HG03103 (cell line): ENCODE data around the gene SAPCD2.

Experiments
- ATAC-seq: cut with Tn5 transposase; IDR thresholded peaks from one replicate; pipeline ENCODE4 v1.9.1; 2021; ENCODE audit warnings: low read depth; ENCODE audit not compliant: unreplicated experiment

The SAPCD2 gene

GRCh38 chr9:137082925-137083290, 12.6 kb upstream of the SAPCD2 start:
- ATAC-seq, result no peak

GRCh38 chr9:137082222-137082924, 12.0 kb upstream of the SAPCD2 start:
- no peak for ATAC-seq

GRCh38 chr9:137080260-137081122, 10.1 kb upstream of the SAPCD2 start:
- no peak for ATAC-seq

DNA sequence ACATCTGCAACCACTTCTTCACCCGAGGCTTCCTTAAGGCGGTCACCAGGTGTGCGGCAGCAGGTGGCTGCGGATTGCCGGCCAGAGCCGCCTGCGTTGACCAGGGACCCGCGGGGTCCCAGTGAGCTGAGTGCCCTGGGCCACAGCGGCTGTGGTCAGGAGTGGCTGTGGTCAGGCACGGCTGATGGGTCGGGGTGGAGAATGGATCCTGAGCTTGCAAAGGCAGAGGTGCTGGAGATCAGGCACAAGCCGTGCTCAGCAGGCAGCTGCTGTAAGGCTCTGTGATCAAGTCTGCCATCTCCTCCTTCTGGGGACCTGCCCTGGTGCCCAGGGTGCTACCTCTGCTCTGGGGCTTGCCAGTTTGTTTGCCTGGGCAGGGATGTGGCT, 9.0 kb upstream of the SAPCD2 start:
- ATAC-seq, result no peak

DNA sequence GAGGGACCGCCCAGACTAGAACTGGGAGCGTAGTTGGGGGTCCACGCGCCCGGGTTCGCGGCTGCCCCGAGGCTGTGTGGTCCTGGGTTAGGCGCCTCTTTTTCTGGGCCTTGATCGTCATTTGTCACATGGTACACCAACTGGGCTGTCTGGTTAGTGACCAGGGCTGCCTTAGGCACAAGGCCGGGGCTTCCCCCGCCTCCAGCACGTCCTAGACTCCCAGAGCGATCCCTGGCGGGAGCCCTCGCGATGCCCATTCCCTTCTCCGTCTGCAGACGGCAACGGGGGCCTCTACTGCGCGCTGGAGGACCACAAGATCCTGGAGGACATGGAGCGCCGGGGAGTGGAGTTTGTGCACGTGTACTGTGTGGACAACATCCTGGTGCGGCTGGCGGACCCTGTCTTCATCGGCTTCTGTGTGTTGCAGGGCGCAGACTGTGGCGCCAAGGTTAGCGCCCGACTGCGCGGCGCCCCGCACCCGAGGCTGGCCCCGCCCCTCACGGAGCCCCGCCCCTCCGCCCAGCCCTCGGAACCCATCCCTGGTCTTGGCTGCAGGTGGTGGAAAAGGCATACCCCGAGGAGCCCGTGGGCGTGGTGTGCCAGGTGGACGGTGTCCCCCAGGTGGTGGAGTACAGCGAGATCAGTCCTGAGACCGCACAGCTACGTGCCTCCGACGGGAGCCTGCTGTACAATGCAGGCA, 8.5 kb upstream of the SAPCD2 start:
- no peak for ATAC-seq

DNA sequence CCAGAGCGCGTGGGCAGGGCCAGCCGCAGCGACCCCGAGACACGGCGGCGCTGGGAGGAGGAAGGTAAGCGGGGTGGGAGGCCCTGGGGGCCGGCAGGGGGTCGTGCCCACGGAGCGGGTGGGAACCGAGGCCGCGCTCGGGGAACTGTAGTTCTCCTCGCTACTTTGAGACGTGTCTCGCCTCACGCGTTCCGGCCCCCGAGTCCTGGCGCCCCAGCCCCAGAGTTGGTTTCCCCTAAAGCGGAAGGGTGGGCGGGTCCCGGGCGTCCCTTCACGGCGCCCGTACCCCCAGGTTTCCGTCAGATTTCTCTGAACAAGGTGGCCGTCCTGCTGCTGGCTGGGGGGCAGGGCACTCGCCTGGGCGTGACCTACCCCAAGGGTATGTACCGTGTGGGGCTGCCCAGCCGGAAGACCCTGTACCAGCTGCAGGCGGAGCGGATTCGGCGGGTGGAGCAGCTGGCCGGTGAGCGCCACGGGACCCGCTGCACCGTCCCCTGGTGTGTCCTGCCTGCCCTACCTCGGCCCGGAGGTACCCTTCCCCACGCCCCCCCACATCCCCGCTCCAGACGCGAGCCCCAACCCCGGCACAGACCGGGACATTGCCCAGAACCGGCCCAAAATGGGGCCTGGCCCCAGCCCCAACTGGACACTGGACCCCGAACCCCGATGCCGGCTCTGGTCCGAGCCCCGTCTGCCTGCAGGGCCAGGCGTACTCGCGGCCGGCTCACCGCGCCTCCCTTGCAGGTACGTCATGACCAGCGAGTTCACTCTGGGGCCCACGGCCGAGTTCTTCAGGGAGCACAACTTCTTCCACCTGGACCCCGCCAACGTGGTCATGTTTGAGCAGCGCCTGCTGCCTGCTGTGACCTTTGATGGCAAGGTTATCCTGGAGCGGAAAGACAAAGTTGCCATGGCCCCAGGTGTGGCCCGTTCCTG, 7.7 kb upstream of the SAPCD2 start:
- no peak for ATAC-seq

- no peak for ATAC-seq
Observed at GRCh38 chr9:137077010-137077747, 6.8 kb upstream of the SAPCD2 start, which contains the start of gene UAP1L1. UAP1L1 (plus strand) TSS chr9:137077517; CDS start chr9:137077533, 16 bp downstream.

- ATAC-seq, result no peak
Observed at GRCh38 chr9:137076636-137077009, 6.3 kb upstream of the SAPCD2 start.

GRCh38 chr9:137075275-137075775, 5.0 kb upstream of the SAPCD2 start:
- no peak for ATAC-seq

- no peak for ATAC-seq
Observed at GRCh38 chr9:137074657-137075274, 4.4 kb upstream of the SAPCD2 start.

GRCh38 chr9:137073992-137074399, 3.6 kb upstream of the SAPCD2 start:
- no peak for ATAC-seq

DNA sequence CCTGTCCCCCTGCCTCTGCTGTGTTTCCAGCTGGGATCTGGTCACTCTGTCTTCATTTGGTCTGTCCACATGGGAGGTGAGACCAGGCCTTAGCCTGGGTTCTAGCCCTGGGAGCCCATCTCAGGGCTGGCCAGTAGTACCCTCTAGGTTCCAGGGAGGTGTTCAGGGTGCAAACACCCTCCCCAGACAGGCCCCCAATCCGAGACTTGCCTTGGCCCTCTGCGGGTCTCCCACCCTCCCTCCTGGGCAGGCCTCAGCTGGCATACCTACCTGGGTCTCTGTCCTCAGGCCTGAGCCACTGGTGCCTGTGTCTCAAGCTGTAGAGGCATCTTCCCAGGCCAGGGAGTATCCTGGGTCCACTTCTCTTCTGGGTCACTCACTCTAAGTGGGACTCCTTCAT, 925 bp upstream of the SAPCD2 start:
- no peak for ATAC-seq

- no peak for ATAC-seq
Observed at GRCh38 chr9:137070906-137071275, 534 bp upstream of the SAPCD2 start.

GRCh38 chr9:137069508-137070091, 757 bp downstream of the SAPCD2 start:
- peak; percentile 12 for ATAC-seq

DNA sequence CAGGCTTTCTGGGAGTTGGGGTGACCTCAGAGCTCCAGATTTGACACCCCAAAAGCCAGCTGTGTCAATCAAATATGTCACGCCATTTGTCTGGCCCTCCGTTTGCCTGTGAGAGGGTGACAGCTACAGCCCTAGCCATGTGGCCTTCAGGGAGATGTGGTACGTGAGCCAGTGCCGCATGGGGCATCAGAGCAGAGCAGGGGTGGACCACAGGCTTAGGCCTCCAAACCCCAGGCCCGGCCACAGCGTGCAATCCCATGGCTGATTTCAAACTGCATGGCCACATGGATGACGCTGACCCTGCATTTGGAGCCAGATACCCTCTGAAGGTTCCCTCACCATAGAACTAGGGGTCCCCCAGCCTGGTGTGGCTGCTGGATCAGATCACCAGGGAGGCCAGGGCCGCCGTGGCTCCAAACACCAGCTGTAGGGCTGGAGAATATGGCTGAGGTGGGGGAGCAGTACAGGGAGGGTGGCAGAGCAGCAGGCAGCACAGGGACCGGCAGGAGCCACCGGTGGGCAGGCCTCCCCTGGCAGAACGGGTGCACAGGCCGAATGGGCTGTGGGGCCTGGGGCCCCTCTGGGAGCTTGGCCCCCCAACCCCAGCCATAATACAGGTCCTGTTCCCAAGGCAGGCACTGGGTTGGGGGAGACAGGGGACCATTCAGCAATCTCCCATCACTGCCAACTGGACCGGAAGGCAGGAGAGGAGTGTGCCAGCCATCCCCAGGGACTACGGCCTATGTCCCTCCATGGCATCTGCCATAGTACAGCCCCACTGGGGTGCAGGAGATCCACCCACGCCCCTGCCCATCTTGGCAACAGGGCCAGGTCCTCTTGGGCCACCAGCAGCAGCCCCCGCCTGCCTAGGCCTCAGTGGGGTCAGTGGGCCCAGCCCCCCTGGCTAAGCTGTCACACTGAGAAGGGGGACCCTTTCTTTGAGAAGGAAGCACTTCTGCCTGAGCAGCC, 1.5 kb downstream of the SAPCD2 start:
- no peak for ATAC-seq

DNA sequence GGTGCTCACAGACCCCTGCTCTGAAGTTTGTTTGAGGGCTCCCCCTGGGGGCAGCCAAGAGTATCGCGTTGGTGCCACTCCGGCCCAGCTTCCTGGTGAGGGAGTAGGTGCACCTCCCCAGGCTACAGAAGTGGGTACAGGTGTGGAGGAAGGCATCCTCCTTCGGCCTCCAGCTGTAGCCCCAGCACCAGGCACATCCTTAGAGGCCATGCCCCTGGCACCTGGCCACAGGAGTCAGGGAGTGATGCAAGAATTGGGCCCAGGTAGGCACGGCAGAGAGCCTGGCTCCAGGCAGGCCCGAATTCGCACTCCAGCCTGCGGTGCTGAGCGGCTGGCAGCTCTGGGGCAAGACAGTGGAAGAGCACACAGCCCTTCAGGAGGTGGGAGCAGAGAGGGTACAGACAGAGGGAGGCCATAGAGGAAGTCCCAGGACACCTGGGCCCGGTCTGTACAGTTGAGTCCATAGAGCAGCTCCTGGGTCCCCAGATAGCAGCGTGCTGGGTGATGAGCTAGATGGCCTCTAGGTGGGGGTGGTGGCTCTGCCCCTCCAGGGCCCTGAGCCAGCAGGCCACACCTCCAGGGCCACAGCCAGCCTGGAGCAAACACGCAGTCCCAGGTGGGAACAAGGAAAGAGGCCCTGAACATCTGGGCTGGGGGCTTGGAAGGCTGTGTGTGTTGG, 2.4 kb downstream of the SAPCD2 start:
- no peak for ATAC-seq
